Gastrocnemius medialis (tissue), 4 donors: Measurements from ENCODE around the gene COL21A1. TPM values are rescaled to one million over a fixed set of nuclear protein-coding genes. Genes with fewer than 3 reads are reported as not detected.
"Not testable (repeated sequence)": the region's sequence is repeated elsewhere in the genome, so short reads cannot be mapped to it uniquely, and the experiment has no call there.

Experiments
- ATAC-seq, 2 donors: fragments of 150-250 bp; one replicate each; pipeline ENCODE4 v1.9.1; 2016
- DNase-seq, 2 donors: peaks; one replicate each; pipeline ENCODE4 v3.0.0-alpha.2; 2019
- H3K27ac ChIP-seq, 4 donors: fragments of 200-600 bp; sonication (generic); 1 replicate in 1 of 4; 2 replicates in 3 of 4; pipeline ENCODE4 v1.5.1; 2016 to 2018; ENCODE audit warnings: mild to moderate bottlenecking in 2 of 4, moderate library complexity in 1 of 4
- H3K27me3 ChIP-seq, 3 donors: fragments of 200-600 bp; sonication (generic) in 2 of 3; 1 replicate in 1 of 3; 2 replicates in 2 of 3; pipeline versions ENCODE4 v1.5.1 to v1.6.0; 2016 to 2019; ENCODE audit warnings: mild to moderate bottlenecking in 1 of 3, moderate library complexity in 1 of 3
- H3K36me3 ChIP-seq, 2 donors: fragments of 200-600 bp; sonication (generic) in 1 of 2; one replicate each; pipeline ENCODE4 v1.5.1; 2017 to 2018
- H3K4me1 ChIP-seq, 2 donors: fragments of 200-600 bp; sonication (generic) in 1 of 2; one replicate each; pipeline ENCODE4 v1.5.1; 2016 to 2017; ENCODE audit warnings: mild to moderate bottlenecking in 2 of 2
- H3K4me3 ChIP-seq, 4 donors: fragments of 200-600 bp; sonication (generic) in 3 of 4; 1 replicate in 1 of 4; 2 replicates in 3 of 4; pipeline ENCODE4 v1.5.1; 2016 to 2019; ENCODE audit warnings: mild to moderate bottlenecking in 2 of 4
- H3K9me3 ChIP-seq, 3 donors: fragments of 200-600 bp; sonication (generic) in 2 of 3; 1 replicate in 1 of 3; 2 replicates in 2 of 3; pipeline ENCODE4 v1.5.1; 2016 to 2019
- CTCF ChIP-seq, 5 experiments: fragments of 450-650 bp in 3 of 5; fragments of 200-600 bp in 2 of 5; sonication (generic) in 2 of 5; IDR thresholded peaks in 4 of 5; conservative IDR thresholded peaks in 1 of 5; 1 replicate in 4 of 5; 2 replicates in 1 of 5; pipeline ENCODE4 v1.5.1; 2016 to 2019; ENCODE audit warnings: antibody characterized with exemption in 5 of 5, mild to moderate bottlenecking in 3 of 5, moderate library complexity in 3 of 5
- POLR2A ChIP-seq, 2 donors: fragments of 450-650 bp; IDR thresholded peaks; one replicate each; pipeline ENCODE4 v1.6.1; 2017; ENCODE audit warnings: antibody characterized with exemption in 2 of 2, mild to moderate bottlenecking in 2 of 2, moderate library complexity in 2 of 2
- in situ Hi-C, 4 donors: fragments of 200-750 bp; cut with MboI; loops; one replicate each; pipeline versions ENCODE4 v1.15.0 to v1.8.0; 2017; ENCODE audit warnings: low sequenced_read_pairs in 4 of 4
- intact Hi-C: fragments of 100-400 bp; cut with DNase I; formaldehyde crosslinking; loops from one replicate; pipeline ENCODE4 v1.15.1; 2023; ENCODE audit warnings: low total_unique reads
- total RNA-seq, 4 donors: library from RNA; depleted of rRNA; stranded (reverse); fragments of >200 nt; gene quantifications; one replicate each; pipeline versions ENCODE4 v1.1.0 to v1.2.3, GENCODE V29; 2016

The COL21A1 gene
- total RNA-seq, 4 donors from 2014 or later = 0.19 to 1.1 (median 0.61) TPM

DNA sequence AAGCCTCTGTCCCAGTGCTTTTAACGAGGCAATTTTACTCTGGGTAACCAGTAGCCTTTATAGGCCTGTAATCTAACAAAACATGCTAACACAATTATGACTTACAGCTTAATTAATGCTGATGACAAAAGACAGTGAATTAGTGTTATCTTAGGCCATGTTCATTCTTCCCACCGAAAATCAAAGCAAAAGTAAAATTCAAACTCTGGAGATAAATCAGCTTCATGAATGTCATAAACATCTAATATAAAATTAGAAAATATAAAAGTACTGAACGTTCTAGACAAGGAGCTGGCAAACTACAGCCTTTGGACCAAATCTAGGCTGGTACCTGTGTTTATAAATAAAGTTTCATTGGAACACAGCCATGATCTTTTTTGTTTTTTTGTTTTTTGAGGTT lies 18.6 kb upstream of the COL21A1 start:
- DNase-seq (no peak), ATAC-seq (no peak)
- Histone ChIP-seq H3K9me3 (no peaks in the 10 kb centered on the region), H3K27me3 (no peaks in the 10 kb centered on the region), H3K36me3 (no peaks in the 10 kb centered on the region), H3K4me1 (no peaks in the 10 kb centered on the region), H3K4me3 (no peak overlapping the region), H3K27ac (no peak overlapping the region)
- TF ChIP-seq CTCF (IDR thresholded peaks at IDR 0.05 in 4 of 5, conservative IDR thresholded peaks at IDR 0.05 in 1 of 5) (no peak), POLR2A (IDR thresholded peaks at IDR 0.05) (no peak)
- intact Hi-C loops = no loop called here
- in situ Hi-C loops = no loop called here

- H3K27ac ChIP-seq = no peak overlapping the region
- H3K4me1 ChIP-seq = no peaks in the 10 kb centered on the region
- H3K36me3 ChIP-seq = no peaks in the 10 kb centered on the region
- ATAC-seq (no peak), DNase-seq (no peak)
- no peaks in the 10 kb centered on the region for H3K27me3 ChIP-seq
- in situ Hi-C loops = no loop called here
- no peak for TF ChIP-seq CTCF (IDR thresholded peaks at IDR 0.05 in 4 of 5, conservative IDR thresholded peaks at IDR 0.05 in 1 of 5)
- TF ChIP-seq POLR2A (IDR thresholded peaks at IDR 0.05) = no peak
- H3K9me3 ChIP-seq = no peaks in the 10 kb centered on the region
- intact Hi-C loops = no loop called here
- H3K4me3 ChIP-seq = no peak overlapping the region
Measured at GRCh38 chr6:56263596-56264315, 16.4 kb upstream of the COL21A1 start.

GRCh38 chr6:56260593-56260992 lies 13.2 kb upstream of the COL21A1 start:
- ATAC-seq, H3K36me3 ChIP-seq, H3K9me3 ChIP-seq, H3K27ac ChIP-seq, H3K27me3 ChIP-seq, H3K4me3 ChIP-seq, DNase-seq, in situ Hi-C loops, H3K4me1 ChIP-seq, intact Hi-C loops: not testable (repeated sequence)

GRCh38 chr6:56259234-56260077 lies 12.1 kb upstream of the COL21A1 start:
- Histone ChIP-seq H3K27me3 (no peaks in the 10 kb centered on the region), H3K36me3 (no peaks in the 10 kb centered on the region), H3K27ac (no peak overlapping the region), H3K4me1 (no peaks in the 10 kb centered on the region), H3K4me3 (no peak overlapping the region), H3K9me3 (no peaks in the 10 kb centered on the region)
- DNase-seq = no peak
- ATAC-seq = no peak
- TF ChIP-seq POLR2A (IDR thresholded peaks at IDR 0.05) (no peak), CTCF (IDR thresholded peaks at IDR 0.05 in 4 of 5, conservative IDR thresholded peaks at IDR 0.05 in 1 of 5) (no peak)
- in situ Hi-C loops (no loop called here), intact Hi-C loops (no loop called here)

DNA sequence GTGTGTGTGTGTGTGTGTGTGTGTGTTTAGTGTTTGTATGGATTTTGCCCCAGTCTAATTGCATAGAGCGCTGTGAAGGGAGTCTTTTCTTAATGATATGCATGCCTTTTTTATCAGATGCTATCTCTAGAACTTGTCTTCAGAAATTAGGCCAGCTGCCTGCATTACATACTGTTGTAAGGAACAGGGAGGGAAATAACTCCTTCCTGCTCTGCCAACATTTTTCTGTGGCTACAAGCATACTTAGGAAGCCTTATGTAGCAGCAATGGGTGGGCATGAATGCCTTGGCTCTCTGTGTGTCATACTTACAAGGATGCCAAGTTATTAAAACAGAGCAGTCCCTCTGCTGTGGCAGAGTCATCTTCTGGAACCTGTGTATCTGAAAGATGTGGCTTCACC lies 8.0 kb upstream of the COL21A1 start:
- intact Hi-C loops = no loop called here
- ATAC-seq (no peak), DNase-seq (no peak)
- Histone ChIP-seq H3K4me3 (no peak overlapping the region), H3K27me3 (no peaks in the 10 kb centered on the region), H3K9me3 (no peaks in the 10 kb centered on the region), H3K4me1 (no peaks in the 10 kb centered on the region), H3K36me3 (no peaks in the 10 kb centered on the region), H3K27ac (no peak overlapping the region)
- TF ChIP-seq POLR2A (IDR thresholded peaks at IDR 0.05) (no peak), CTCF (IDR thresholded peaks at IDR 0.05 in 4 of 5, conservative IDR thresholded peaks at IDR 0.05 in 1 of 5) (no peak)
- in situ Hi-C loops = no loop called here
